ENCODE data around the gene CDKN2AIPNL.

The CDKN2AIPNL gene

DNA sequence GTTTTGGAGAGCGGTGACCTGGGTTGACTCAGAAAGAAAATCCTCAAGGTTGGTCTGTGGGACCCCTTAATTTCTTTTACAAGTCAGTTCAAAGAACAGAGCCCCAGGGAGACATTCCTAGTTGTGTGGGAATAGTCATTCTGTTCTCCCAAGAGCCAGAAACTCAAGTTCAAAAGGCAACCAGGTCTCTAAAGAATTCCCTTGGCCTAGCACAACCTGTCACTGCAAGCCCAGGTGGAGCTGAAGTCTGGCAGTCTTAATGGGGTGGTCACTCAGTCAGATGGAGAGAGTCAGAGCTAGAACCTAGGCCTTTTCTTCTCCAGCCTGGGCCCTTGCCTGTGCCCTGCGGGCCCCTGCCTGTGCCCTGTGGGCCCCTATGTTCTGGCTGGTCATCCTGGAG is 37.5 kb upstream of the CDKN2AIPNL start:
- ChIA-PET CTCF (interaction anchor here (1.0 to 2.8 kb wide), 4 partner anchors 10 to 129 kb away, joined by 3 to 11 read pairs (median 4); no protein-coding TSS in a partner anchor), POLR2A (no interaction called here)
- no peak for DNase-seq (ENCODE audit: extremely low spot score)
- no peak for TF ChIP-seq CTCF (IDR thresholded peaks at IDR 0.05; ENCODE audit: control extremely low read depth, extremely low read depth, low read depth, missing control alignments)

- ChIA-PET CTCF (interaction anchor here (1.3 to 2.8 kb wide), 4 partner anchors 11 to 130 kb away, joined by 4 to 11 read pairs (median 4); no protein-coding TSS in a partner anchor), POLR2A (no interaction called here)
- TF ChIP-seq CTCF (IDR thresholded peaks at IDR 0.05; ENCODE audit: control extremely low read depth, extremely low read depth, low read depth, missing control alignments): no peak
- DNase-seq (ENCODE audit: extremely low spot score): no peak
These were observed 36.3 kb upstream of the CDKN2AIPNL start for GRCh38 chr5:134447815-134448520.

DNA sequence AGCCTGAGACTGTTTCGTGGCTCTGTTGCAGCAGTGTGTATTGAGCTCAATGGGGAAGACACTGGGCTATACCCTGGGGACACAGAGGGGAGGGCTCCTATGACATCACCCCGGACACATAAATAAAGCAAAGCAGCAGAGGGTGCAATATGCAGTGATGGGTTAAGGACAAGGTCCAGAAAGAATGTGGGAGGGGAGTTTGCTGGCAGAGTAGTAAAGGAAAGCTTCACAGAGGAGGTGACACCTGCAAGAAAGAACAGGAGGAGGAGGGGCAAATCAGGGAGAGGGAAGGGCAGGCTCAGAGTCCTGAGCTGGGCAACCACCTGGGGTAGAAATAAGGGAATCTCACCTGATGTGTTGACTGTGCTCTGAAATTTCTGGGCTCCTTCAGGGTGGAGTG is 35.3 kb upstream of the CDKN2AIPNL start:
- ChIA-PET CTCF (interaction anchor here (1.2 to 2.8 kb wide), 2 partner anchors 13 to 65 kb away, joined by 3 to 11 read pairs; no protein-coding TSS in a partner anchor), POLR2A (interaction anchor here (0.5 kb wide), 1 partner anchor 80 kb away, joined by 4 read pairs; no protein-coding TSS in a partner anchor)
- no peak for TF ChIP-seq CTCF (IDR thresholded peaks at IDR 0.05; ENCODE audit: control extremely low read depth, extremely low read depth, low read depth, missing control alignments)
- DNase-seq (ENCODE audit: extremely low spot score): peak; percentile 48

DNA sequence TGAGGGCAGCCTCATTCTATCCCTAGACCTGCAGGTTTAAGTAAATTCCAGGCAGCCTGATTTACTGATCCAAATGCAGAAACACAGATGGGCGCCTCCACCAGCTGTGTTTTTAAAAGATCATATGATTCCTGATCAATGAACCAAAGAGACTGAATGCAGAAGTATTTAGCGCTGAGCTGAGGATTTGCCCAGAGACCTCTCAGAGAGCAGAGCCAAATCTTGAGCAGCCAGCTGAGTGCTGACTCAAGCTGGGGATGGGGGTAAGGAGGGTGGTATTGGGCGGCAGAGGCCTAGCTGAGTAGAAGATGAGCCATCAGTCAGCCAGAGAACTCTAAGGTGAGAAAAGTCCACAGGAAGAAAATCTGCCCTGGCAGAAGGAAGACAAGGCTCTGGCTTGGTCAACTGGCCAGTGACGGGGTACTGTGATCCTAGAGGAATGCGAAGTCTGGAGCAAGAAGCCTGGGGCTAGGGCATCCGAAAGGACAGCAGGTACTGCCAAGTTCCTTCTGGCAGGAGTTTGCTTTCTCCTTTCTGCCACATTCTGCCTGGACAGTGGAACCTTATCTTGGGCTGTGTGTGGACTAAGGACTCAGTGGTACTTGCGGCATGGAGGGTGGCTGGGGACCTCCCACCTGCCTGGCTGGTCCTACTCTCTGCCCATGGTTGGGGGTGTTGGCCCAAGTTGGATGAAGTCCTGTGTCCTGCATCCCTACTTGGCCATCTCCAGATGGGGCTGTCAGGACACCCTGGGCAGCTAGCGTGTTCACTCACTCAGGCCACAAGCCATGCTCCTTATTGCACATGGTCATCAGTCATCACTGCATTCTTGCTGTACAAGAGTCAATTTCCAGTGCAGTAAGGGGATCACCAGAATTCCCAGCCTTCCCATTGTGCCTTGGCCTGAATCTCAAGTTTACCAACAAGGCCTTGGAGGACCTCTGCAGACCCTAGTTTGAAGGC is 34.5 kb upstream of the CDKN2AIPNL start:
- CTCF ChIA-PET: interaction anchor here (0.7 to 2.8 kb wide), 7 partner anchors 10 to 132 kb away, joined by 3 to 11 read pairs (median 4); partner anchors contain the start of gene CDKN2AIPNL

DNA sequence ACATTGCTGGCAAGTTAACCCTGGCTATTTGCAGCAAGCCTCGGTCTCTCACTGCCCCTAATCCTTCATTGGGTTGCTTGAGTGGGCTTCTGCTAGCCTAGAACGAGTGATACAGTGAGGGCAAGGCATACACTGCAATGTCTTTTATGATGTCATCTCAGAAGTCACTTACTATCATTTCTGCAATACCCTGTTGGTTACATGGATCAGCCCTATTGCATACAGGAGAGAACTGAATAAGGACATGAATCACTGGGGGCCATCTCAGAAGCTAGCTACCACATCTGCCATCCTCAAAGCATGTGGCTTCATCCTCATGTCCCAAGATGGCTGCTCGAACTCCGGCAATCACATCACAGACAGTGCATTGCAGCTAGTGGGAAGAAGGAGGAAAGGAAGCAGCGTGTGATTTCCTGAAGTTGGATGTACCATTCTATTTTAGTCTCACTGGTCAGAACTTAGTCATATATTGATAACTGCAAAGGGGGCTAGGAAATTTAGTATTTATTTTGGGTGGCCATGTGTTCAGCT is 33.3 kb upstream of the CDKN2AIPNL start:
- no peak for TF ChIP-seq CTCF (IDR thresholded peaks at IDR 0.05; ENCODE audit: control extremely low read depth, extremely low read depth, low read depth, missing control alignments)
- POLR2A ChIA-PET: no interaction called here
- CTCF ChIA-PET: interaction anchor here (1.2 to 1.6 kb wide), 4 partner anchors 9 to 127 kb away, joined by 3 to 5 read pairs (median 4); partner anchors contain the start of gene CDKN2AIPNL
- no peak for DNase-seq (ENCODE audit: extremely low spot score)

More for the DNA sequence above, 34.5 kb upstream of the CDKN2AIPNL start:
- no peak for DNase-seq (ENCODE audit: extremely low spot score)
- POLR2A ChIA-PET: interaction anchor here (0.5 kb wide), 1 partner anchor 81 kb away, joined by 4 read pairs; no protein-coding TSS in a partner anchor
- no peak for TF ChIP-seq CTCF (IDR thresholded peaks at IDR 0.05; ENCODE audit: control extremely low read depth, extremely low read depth, low read depth, missing control alignments)
